Measurements from ENCODE around the gene SYT8. TPM values are rescaled to one million over a fixed set of nuclear protein-coding genes. Genes with fewer than 3 reads are reported as not detected.

Gene SYT8
- total RNA-seq, 1 donor from 2014 or later, result 1.2 TPM

DNA sequence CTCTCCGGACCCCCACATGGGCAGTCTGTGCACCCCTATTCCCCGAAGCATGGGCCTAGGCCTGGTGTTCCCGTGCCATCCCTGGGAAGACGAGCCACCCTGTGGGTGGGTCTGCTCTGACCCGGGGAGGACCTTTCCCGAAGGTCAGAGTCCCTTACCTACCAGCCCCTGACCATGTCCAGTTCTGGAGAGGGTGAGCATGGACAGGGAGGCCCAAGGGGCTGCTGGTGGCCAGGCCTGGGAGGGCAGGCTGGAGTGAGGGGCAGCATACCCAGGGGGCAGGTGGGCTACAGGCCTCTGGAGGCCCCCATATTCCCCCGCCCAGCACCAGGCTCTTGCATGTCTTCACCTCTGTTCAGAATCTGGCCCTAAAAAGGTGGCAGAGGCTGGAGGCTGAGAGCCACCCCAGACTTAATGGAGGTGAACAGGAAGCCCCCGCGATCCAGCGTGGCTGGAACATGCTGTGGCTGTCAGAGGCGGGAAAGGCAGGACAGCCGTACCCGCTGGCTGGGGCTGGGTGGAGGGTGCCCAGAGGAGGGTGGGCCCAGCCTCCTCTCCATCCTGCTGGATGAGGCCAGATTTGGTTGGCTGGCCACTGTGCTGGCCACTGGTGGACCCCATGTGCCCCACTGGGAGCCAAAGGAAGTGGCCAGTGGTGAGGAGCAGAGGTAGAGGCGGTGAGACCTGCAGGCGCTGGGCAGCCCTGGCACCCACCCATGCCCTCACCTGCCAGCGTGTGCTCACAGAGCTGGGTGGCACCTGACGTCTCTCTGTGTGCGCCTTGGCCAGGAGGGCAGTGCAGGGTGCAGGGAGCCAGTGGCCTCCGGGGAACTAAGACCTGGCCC, 11.2 kb upstream of the SYT8 start:
- Histone ChIP-seq H3K4me3 (no peak overlapping the region), H3K36me3 (no peaks in the 10 kb centered on the region), H3K4me1 (peaks cover 27% of the 10 kb centered on the region), H3K9me3 (peaks cover 3% of the 10 kb centered on the region), H3K27ac (no peak overlapping the region), H3K27me3 (no peaks in the 10 kb centered on the region)
- DNase-seq (ENCODE audit: extremely low spot score in 2 of 2), result no peak
- TF ChIP-seq POLR2AphosphoS5 (IDR thresholded peaks at IDR 0.05; ENCODE audit: insufficient read depth in 1 of 2, low read depth in 1 of 2) (no peak), POLR2A (IDR thresholded peaks at IDR 0.05) (no peak)
- TF ChIP-seq, protein P1, sequence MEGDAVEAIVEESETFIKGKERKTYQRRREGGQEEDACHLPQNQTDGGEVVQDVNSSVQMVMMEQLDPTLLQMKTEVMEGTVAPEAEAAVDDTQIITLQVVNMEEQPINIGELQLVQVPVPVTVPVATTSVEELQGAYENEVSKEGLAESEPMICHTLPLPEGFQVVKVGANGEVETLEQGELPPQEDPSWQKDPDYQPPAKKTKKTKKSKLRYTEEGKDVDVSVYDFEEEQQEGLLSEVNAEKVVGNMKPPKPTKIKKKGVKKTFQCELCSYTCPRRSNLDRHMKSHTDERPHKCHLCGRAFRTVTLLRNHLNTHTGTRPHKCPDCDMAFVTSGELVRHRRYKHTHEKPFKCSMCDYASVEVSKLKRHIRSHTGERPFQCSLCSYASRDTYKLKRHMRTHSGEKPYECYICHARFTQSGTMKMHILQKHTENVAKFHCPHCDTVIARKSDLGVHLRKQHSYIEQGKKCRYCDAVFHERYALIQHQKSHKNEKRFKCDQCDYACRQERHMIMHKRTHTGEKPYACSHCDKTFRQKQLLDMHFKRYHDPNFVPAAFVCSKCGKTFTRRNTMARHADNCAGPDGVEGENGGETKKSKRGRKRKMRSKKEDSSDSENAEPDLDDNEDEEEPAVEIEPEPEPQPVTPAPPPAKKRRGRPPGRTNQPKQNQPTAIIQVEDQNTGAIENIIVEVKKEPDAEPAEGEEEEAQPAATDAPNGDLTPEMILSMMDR (IDR thresholded peaks at IDR 0.05), result no peak
- intact Hi-C loops (cut with DNase I), result no loop called here

DNA sequence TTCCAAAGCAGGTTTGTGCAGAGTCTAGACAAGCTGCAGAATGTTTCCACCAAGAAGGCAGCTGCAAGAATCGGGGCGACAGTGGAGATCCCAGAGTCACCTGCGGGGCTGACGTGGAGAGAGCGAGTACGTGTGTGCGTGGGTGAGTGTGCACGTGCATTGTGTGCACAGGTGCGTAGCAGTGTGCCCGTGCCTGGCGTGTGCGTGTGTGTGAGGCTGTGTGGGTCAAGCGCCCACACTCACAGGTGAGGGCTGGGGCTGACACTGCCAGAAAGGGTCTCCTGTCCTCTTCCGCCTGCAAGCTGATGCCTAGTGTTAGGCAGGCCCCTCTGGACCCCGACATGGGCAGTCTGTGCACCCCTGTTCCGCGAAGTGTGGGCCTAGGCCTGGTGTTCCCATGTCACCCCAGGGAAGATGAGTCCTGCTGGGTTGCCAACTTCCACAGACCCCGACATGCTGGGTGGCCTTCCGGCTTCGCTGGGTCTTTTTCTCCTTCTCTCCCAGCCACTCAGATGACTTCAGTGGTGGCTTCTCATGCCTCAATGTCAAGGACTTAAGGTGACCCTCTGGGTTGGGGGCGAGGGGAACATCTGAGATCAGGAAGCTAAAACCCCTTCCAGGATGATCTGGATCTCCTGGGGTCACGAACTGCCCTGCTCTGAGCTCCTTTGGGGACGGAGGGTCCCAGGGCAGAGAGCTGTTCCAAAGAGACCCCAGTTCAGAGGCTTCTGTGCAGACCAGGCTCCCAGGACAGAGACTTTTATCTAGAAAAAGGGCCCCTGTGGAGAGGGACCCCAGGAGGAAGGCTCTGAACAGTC, 10.4 kb upstream of the SYT8 start:
- intact Hi-C loops (cut with DNase I), result no loop called here
- H3K4me1 ChIP-seq, result peaks cover 32% of the 10 kb centered on the region
- no peak for TF ChIP-seq POLR2A (IDR thresholded peaks at IDR 0.05)
- TF ChIP-seq POLR2AphosphoS5 (IDR thresholded peaks at IDR 0.05; ENCODE audit: insufficient read depth in 1 of 2, low read depth in 1 of 2), result no peak
- TF ChIP-seq, protein P1 (IDR thresholded peaks at IDR 0.05), result no peak
- H3K36me3 ChIP-seq, result no peaks in the 10 kb centered on the region
- DNase-seq (ENCODE audit: extremely low spot score in 2 of 2), result no peak
- no peak overlapping the region for H3K4me3 ChIP-seq
- no peaks in the 10 kb centered on the region for H3K9me3 ChIP-seq
- no peaks in the 10 kb centered on the region for H3K27me3 ChIP-seq
- no peak overlapping the region for H3K27ac ChIP-seq

GRCh38 chr11:1825039-1825740, 9.6 kb upstream of the SYT8 start:
- H3K27me3 ChIP-seq, result no peaks in the 10 kb centered on the region
- H3K4me3 ChIP-seq, result no peak overlapping the region
- TF ChIP-seq POLR2AphosphoS5 (IDR thresholded peaks at IDR 0.05; ENCODE audit: insufficient read depth in 1 of 2, low read depth in 1 of 2) (no peak), POLR2A (IDR thresholded peaks at IDR 0.05) (no peak)
- TF ChIP-seq, protein P1 (IDR thresholded peaks at IDR 0.05), result no peak
- H3K4me1 ChIP-seq, result peaks cover 31% of the 10 kb centered on the region
- no peaks in the 10 kb centered on the region for H3K9me3 ChIP-seq
- no peaks in the 10 kb centered on the region for H3K36me3 ChIP-seq
- intact Hi-C loops (cut with DNase I), result no loop called here
- no peak for DNase-seq (ENCODE audit: extremely low spot score in 2 of 2)
- H3K27ac ChIP-seq, result no peak overlapping the region

DNA sequence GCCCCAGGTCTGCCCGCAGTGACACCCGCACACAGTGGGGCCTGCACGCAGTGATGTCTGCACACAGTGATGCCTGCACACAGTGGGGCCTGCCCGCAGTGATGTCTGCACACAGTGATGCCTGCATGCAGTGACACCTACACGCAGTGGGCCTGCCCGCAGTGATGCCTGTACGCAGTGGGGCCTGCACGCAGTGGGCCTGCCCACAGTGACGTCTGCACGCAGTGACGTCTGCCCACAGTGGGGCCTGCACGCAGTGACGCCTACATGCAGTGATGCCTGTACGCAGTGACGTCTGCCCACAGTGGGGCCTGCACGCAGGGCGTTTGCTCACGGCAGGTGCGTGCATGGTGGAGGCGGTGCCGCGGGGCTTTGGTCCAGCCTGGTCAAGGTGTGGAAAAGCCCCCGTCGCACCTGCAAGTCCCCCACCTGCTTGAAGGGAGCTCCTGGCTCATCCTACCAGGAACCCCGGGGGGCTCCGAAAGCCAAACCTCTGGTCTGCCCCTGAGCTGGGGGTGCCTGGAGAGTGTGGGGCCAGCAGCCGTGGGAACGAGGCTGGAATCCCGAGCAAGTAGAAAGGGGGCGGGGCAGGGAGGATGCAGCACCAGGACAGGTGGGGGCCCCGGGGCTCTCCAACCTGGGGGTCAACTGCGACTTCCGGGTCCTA, 8.9 kb upstream of the SYT8 start:
- Histone ChIP-seq H3K27me3 (no peaks in the 10 kb centered on the region), H3K4me1 (peaks cover 32% of the 10 kb centered on the region), H3K4me3 (no peak overlapping the region), H3K9me3 (no peaks in the 10 kb centered on the region), H3K36me3 (no peaks in the 10 kb centered on the region), H3K27ac (no peak overlapping the region)
- TF ChIP-seq POLR2A (IDR thresholded peaks at IDR 0.05), result no peak
- TF ChIP-seq POLR2AphosphoS5 (IDR thresholded peaks at IDR 0.05; ENCODE audit: insufficient read depth in 1 of 2, low read depth in 1 of 2), result no peak
- TF ChIP-seq, protein P1 (IDR thresholded peaks at IDR 0.05), result no peak
- no peak for DNase-seq (ENCODE audit: extremely low spot score in 2 of 2)
- intact Hi-C loops (cut with DNase I), result no loop called here

Data from vagina (tissue), 2 donors.